DMS153 treated with DMSO at 0.1 percent for 48 hours (cell line): ENCODE measurements around the gene MAML3.

Experiments
- DNase-seq: peaks from one replicate; lab custom pipeline; 2025; ENCODE audit not compliant: unreplicated experiment; lab: John Stamatoyannopoulos, UW

Gene MAML3

GRCh38 chr4:140012688-140013486 lies 141.1 kb downstream of the MAML3 start:
- peak; percentile 84 for DNase-seq

- peak; percentile 61 for DNase-seq
Measured at GRCh38 chr4:140005699-140006098, 148.3 kb downstream of the MAML3 start.

- DNase-seq = peak; percentile 44
Measured at GRCh38 chr4:140004922-140005627, 148.9 kb downstream of the MAML3 start.

DNA sequence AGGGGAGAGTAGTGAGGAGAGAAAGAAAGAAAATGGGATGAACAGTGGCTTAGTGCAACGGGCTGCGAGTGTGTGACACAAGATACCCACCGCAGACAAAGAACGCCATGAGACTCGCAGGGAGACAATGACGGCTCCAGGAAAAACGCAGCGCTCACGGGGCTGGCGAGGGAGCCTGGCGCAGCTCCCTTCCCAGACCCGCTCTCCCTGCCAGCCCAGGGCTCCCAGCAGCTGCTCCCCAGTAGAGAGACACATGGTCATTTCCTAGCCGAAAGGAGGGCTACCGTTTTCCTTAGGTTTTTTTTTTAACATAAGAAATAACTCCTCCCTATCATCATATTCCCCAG lies 149.5 kb downstream of the MAML3 start:
- peak; percentile 63 for DNase-seq

DNA sequence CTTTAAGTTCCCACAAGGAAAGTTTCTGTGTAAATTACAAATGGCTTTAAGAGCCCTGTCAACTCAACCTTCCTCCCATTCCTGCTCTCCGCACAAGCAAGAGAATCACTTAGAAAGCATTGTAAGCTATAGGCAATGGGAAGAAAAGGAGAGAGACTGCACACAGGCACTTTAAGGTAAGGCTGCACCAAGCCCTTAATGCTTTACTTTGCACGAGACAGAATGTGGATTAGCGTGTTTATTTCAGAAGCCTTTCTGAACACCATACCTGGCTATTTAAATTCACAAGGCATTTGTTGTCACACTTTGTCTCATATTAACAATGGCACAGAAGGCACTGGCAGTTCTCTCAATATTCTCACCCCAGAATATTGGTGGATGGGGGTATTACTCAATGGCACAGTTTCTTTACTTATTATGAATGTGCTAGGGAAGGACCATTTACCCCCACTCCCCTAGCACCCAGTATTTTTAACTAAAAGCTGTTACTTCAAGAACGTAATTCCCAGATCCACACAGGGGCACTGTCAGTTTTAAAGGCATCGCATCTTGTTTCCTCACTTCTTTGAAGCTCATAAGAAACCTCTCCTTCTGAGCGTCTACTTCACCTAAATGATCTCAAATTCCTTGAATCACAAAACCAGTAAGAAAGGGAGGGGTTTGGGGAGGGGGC lies 150.0 kb downstream of the MAML3 start:
- DNase-seq = peak; percentile 56

DNA sequence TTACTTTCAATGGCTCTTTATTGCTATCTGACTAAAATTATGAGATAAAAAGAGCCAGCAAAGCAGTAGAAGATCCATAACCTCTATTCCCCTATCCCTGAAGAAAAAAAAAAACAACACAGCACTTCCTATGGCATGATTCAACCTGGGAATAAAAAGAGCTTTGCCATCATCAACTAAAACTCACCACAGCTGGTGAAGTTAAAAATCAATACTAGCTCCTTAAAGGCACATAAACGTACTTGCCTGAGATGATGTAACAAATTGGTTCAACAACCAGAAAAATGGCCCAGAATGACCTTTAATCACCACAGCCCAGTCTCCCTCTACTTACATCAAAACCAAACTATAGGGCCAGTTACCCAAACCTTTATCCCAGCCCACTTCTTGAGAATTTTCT lies 153.8 kb downstream of the MAML3 start:
- DNase-seq = no peak

DNA sequence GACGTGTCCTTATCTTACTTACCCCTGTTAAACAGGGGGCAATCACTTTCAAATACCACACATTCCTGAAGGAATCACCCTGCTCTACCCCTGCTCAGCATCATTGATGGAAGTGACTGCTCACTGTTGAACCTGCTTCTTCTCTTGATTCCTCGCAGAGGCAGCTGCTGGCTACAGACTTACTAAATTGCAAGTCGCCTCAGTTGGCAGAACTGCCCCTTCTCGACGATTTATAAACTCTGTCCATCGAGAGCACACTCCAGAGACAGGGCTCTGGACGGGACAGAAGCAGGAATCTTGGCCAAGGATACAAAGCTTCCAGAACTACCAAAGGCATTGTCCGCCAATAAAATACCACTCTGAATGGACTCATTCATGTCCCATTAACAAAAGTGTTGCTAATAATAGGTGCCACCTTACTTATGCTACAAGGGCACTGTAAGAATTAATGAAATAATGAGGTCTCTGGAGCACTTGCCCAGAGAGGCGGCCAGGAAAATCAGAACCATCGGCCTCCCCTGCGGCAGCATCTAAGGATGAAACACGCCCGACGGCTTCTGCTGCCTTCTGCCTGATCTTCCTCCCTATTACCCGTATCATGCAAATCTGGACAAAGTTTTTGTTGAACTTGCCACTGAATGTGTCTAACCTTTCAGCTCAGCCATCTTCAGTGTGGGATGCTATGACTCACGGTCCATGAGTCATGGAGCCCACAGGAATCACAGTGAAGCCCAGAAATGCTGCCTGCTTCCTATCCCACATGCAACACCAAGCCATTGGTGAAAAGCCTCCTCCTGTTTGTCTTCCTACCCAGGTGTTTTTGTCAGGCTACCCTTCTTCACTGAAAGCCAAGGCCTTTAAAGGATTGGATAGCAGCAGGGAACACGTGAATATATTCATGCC lies 164.9 kb downstream of the MAML3 start:
- no peak for DNase-seq

DNA sequence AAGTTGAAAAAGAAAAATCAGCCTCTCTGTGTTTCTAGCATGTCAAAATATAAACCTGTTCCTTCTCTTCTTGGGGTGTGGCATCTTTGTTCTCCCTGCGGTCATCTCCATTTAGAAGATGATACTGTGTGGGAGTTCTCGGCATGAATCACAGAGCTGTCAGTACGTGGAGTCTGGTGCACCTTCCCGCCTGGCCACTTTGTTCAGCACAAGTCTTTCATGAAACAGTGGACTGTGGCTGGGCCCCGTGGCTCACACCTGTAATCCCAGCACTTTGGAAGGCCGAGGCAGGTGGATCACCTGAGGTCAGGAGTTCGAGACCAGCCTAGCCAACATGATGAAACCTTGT lies 166.5 kb downstream of the MAML3 start:
- DNase-seq = no peak

DNA sequence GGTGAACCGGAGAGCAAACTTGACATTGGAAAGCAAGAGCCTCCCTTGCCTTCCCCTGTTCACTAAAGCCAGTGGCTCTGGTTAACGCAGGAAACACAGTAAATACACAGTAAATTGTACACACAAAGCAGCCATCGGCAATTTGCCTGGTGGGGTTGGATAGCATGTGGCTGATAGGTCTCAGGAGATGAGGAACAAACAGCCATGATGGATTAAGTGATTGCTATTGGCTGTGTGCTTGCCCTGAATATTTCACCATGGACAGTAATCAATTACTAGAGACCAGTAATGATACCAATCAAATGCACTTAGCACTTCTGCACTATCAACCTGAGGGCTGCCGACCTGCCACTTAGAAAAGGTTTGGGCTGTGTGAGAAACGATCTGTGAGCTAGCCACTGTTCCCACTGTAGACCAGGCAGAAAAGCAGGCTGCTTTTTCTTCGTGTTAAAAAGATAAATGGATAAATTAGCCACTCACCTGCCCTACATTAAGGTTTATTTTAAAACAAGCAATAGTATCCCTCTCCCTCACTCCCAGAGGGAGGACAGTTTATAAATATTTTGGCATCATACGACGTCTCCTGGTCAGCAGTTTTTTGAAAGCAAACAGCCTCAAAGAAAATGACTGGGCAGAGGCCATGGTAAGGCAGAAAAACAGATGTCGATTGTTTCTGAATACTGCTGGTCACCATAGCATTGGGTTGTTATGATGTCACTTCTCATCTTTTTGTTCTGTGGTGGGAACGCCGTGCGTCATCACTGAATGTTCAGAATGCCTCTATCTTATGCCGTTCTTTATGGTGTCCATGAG lies 167.1 kb downstream of the MAML3 start:
- DNase-seq = no peak

GRCh38 chr4:139986106-139986505 lies 167.9 kb downstream of the MAML3 start:
- DNase-seq = no peak

DNA sequence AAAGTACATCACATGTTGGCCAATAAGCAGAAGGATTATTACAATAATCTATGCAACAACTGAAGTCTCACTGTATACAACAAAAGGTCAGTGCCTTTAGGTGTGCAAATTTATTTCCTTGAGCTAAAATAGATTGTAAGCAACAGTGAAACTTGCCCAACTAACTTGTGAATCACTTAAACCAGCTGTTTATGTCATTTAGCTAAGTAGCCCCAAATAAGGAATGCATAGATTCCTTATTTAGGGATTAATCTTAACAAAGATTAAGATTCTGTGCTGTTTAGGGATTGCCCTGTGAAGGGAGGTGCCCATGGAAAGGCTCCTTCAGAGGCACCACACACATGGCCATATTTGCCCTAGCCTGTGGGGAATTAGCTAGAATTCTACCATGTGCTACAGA lies 168.6 kb downstream of the MAML3 start:
- DNase-seq = no peak

GRCh38 chr4:139984471-139984870 lies 169.5 kb downstream of the MAML3 start:
- DNase-seq = no peak

GRCh38 chr4:139978692-139979091 lies 175.3 kb downstream of the MAML3 start:
- DNase-seq = no peak

GRCh38 chr4:139977838-139978609 lies 176.0 kb downstream of the MAML3 start:
- DNase-seq = no peak

DNA sequence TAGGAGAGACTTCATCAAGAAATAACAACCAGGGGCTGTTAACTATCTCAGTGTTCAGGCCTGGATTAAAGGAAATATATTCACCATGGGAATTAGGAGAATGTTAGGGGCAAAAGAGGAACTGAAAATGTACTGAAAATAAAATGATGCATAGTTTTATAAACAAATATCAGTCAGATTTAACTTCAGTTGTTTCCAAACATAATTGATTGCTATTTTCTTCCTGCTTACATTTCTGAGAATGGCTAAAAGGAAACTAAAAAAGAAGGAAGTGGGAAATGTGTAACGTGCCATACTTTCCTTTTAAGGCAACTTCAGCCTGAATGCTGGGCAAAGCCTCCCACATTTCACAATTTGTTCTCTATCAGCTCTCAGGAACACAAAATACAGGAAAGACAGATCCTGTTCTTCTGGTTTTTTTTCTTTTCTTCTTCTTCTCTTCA lies 178.1 kb downstream of the MAML3 start:
- DNase-seq = no peak

DNA sequence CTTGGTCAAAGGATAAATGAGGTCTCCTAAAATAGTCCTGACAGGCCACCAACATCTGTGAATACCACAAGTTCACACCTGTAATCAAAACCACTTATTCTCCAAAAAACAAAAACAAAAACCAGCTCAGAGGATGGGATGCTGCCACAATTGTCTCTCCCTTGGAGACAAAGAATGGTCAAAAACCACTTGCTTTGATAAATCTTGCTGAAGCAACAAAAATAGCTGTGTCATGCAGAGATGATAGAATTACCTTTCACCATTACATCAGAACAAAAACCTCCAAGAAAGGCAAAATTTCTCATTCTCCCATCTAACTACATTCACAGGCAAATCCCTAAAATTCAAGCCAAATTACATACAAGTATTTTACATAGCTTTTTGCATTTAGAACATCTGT lies 180.4 kb downstream of the MAML3 start:
- no peak for DNase-seq

DNA sequence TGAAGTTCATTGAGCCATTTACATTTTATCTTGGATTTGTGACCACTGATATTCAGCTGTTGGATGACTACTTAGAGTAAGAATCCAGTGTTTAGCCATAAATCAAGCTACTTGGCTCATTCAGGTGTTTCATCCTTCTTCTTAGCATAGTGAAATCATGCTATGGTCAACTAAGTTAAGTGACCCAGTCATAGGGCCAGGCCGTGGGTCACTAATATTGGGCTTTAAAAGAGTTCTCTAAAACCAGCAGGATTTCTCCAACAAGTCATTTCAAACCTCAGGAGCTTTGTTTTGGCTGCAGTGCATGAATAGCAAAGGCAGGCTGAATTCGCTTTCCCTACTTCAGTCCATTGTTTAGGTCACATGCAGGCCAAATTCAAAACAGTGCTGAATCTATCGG lies 181.0 kb downstream of the MAML3 start:
- no peak for DNase-seq

DNA sequence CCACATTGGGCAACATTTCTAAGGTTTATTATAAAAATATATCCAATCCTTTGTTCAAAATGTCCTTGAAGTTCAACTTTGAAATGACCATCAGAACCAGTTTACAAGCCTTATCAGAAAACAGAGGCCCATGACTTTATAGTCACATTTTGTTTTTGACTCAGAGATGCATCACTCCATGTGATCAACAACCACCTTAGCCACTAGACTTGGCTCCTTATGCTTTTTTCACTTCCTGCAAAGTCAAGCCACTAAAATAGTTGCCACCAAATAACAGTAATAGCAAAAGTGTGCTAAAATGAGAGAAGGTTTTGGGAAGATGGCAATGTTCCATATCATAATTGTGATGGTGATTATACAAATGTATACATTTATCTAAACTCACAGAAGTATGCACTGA lies 181.7 kb downstream of the MAML3 start:
- DNase-seq = no peak

DNA sequence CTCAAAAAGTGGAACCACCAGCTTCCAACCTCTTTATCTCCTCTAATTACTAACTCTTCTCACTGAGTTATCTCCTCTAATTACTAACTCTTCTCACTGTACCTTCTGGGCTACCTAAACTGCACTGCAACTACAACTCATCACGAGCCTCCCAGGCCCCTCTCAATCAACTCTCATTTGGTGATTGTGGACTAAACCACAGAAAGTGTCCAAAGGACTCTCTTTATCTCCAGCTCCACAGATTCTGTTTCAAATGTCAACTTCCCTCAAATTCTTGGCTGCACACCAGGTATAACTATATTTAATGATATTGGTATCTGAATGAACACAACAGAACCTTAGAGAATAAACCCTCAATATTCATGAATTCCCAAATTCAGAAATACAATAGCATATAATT lies 182.9 kb downstream of the MAML3 start:
- no peak for DNase-seq
